Caco-2 (cell line): ENCODE results near the gene C20orf204. TPM values are rescaled to one million over a fixed set of nuclear protein-coding genes. Genes with fewer than 3 reads are reported as not detected.

ENCODE experiments used
- BruUV-seq: library from RNA; stranded (reverse); fragments of 400-500 nt; replicated peaks from 2 replicates; lab custom pipeline; 2021; lab: Mats Ljungman, UMichigan
- CTCF ChIA-PET: fragments of 300-600 bp; sonication (Branson Sonifier 250); formaldehyde crosslinking; loops from one replicate; lab custom pipeline; 2022; ENCODE audit warnings: antibody characterized with exemption; lab: Charles Lee
- POLR2A ChIA-PET: fragments of 300-600 bp; sonication (Branson Sonifier 250); formaldehyde crosslinking; loops from one replicate; lab custom pipeline; 2022; ENCODE audit warnings: antibody characterized with exemption; lab: Charles Lee
- DNase-seq, 2 experiments: peaks; one replicate each; pipeline versions ENCODE4 v3.0.0 to v3.0.0-alpha.2; 2020 to 2022
- H3K27me3 ChIP-seq: replicated peaks from 2 replicates; pipeline ENCODE4 v1.6.0; 2011; ENCODE audit warnings: low read length; ENCODE audit not compliant: control insufficient read depth, insufficient read depth
- H3K36me3 ChIP-seq: 2 replicates; pipeline ENCODE4 v1.5.1; 2011; ENCODE audit warnings: low read length; ENCODE audit not compliant: control insufficient read depth, insufficient read depth
- H3K4me1 ChIP-seq: fragments of 250-450 bp; sonication (Bioruptor Pico); 2 replicates; pipeline ENCODE4 v1.5.1; 2020; ENCODE audit warnings: mild to moderate bottlenecking
- H3K4me3 ChIP-seq: 2 replicates; pipeline ENCODE4 v1.5.1; 2011; ENCODE audit warnings: low read depth, mild to moderate bottlenecking, control low read depth, low read length
- H3K9me3 ChIP-seq: fragments of 250-450 bp; sonication (Bioruptor Pico); 2 replicates; pipeline ENCODE4 v1.5.1; 2020; ENCODE audit warnings: mild to moderate bottlenecking, moderate library complexity
- H3K27ac Mint-ChIP-seq: one replicate; pipeline ENCODE4 v1.8.0; 2022; ENCODE audit warnings: mixed read lengths; ENCODE audit not compliant: unreplicated experiment
- H3K27me3 Mint-ChIP-seq: one replicate; pipeline ENCODE4 v1.8.0; 2022; ENCODE audit warnings: mixed read lengths; ENCODE audit not compliant: insufficient read depth, unreplicated experiment
- H3K36me3 Mint-ChIP-seq: one replicate; pipeline ENCODE4 v1.8.0; 2022; ENCODE audit warnings: mild to moderate bottlenecking, mixed read lengths; ENCODE audit not compliant: insufficient read depth, unreplicated experiment
- H3K4me1 Mint-ChIP-seq: one replicate; pipeline ENCODE4 v1.8.0; 2022; ENCODE audit warnings: low read depth, mixed read lengths; ENCODE audit not compliant: unreplicated experiment
- H3K4me3 Mint-ChIP-seq: one replicate; pipeline ENCODE4 v1.8.0; 2022; ENCODE audit warnings: mild to moderate bottlenecking, moderate library complexity, mixed read lengths; ENCODE audit not compliant: unreplicated experiment
- H3K9me3 Mint-ChIP-seq: one replicate; pipeline ENCODE4 v1.8.0; 2022; ENCODE audit warnings: mixed read lengths; ENCODE audit not compliant: unreplicated experiment
- CTCF ChIP-seq, 2 experiments: fragments of 200-600 bp in 1 of 2; IDR thresholded peaks; 1 replicate in 1 of 2; 2 replicates in 1 of 2; pipeline versions ENCODE4 v1.5.1 to v1.8.0; 2011 to 2022; ENCODE audit warnings: antibody characterized with exemption in 1 of 2, control low read depth in 1 of 2, inconsistent platforms in 1 of 2, low read depth in 1 of 2, low read length in 1 of 2, mild to moderate bottlenecking in 1 of 2, moderate library complexity in 1 of 2; ENCODE audit not compliant: insufficient read depth in 1 of 2, severe bottlenecking in 1 of 2, unreplicated experiment in 1 of 2
- intact Hi-C: fragments of 100-400 bp; cut with micrococcal nuclease; formaldehyde crosslinking; loops from one replicate; pipeline ENCODE4 v1.10.0; 2022; ENCODE audit not compliant: unreplicated experiment
- total RNA-seq: library from RNA; stranded (reverse); gene quantifications from 2 replicates; pipeline ENCODE4 v1.2.3, GENCODE V29; 2022

Gene C20orf204
- total RNA-seq, 1 experiment from 2014 or later = 3.2 TPM

DNA sequence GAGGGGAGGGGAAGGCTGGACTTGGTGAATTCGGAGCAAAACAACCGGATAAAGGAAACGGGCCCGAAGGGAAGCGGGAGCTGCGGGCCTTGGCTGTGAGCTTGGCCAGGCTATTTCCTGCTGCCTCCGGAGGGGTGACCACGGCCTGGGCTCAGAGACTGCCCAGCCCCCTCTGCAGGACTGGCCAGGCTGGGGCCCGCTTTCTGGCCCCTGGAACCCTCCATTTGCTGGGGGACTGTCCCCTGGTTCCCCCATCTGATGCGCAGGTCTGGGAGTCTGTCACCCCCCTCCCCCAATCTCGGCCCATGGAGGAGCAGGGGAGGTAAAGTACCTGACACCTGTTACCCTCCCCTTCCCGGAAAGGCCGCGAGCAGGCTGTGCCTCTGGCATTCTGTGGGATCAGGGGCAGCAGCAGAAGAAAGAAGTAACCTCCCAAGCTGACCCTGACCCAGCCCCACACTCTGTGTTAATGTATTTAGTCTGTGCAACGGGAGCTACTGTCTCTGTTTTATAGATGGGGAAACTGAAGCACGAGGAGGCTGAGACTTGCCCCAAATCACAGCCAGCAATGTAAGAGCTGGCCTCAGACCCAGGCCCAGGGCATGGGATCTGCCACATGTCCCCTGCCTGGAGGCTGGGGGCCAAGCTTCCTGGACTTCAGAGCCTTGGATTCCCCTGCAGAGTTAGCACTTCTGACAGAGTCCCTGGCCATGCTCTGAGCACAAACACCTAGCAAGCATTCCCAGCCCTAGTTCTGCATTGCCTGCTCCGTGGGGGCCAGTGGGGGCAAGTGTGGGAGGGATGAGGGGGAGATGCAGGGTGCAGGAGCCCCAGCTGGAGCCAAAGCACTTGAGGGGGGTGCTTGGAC lies 3.5 kb downstream of the C20orf204 start:
- Mint-ChIP-seq H3K36me3 (peaks cover 46% of the 10 kb centered on the region), H3K9me3 (no peaks in the 10 kb centered on the region), H3K4me3 (peak overlapping the region; percentile 87), H3K27ac (no peak overlapping the region), H3K4me1 (no peaks in the 10 kb centered on the region), H3K27me3 (peaks cover 3% of the 10 kb centered on the region)
- POLR2A ChIA-PET = interaction anchor here (0.6 to 1.6 kb wide), 3 partner anchors 18 to 59 kb away, joined by 3 to 21 read pairs (median 4); partner anchors contain the start of genes PRPF6, SAMD10 and TCEA2
- peak overlapping the region; percentile 81 for H3K4me3 ChIP-seq
- TF ChIP-seq CTCF (IDR thresholded peaks at IDR 0.05; ENCODE audit: insufficient read depth in 1 of 2, low read depth in 1 of 2, low read length in 1 of 2, severe bottlenecking in 1 of 2, unreplicated experiment in 1 of 2) = no peak
- H3K27me3 ChIP-seq = no peaks in the 10 kb centered on the region
- intact Hi-C loops = loop anchor here (1.0 kb wide), 4 partner anchors 8 to 81 kb away; no protein-coding TSS in a partner anchor
- no TSS peak for BruUV-seq
- no peaks in the 10 kb centered on the region for H3K36me3 ChIP-seq
- H3K9me3 ChIP-seq = no peaks in the 10 kb centered on the region
- CTCF ChIA-PET = interaction anchor here (0.5 to 6.2 kb wide), 26 partner anchors 9 to 513 kb away, joined by 3 to 139 read pairs (median 8); partner anchors contain the start of genes LKAAEAR1, OPRL1, PRPF6 and PTK6
- DNase-seq = peak in 1 of 2 experiments; percentile 58
- peaks cover 26% of the 10 kb centered on the region for H3K4me1 ChIP-seq

- no peaks in the 10 kb centered on the region for H3K4me1 Mint-ChIP-seq
- intact Hi-C loops = no loop called here
- Histone ChIP-seq H3K4me3 (no peak overlapping the region), H3K36me3 (no peaks in the 10 kb centered on the region), H3K27me3 (no peaks in the 10 kb centered on the region), H3K9me3 (no peaks in the 10 kb centered on the region), H3K4me1 (peaks cover 26% of the 10 kb centered on the region)
- H3K27ac Mint-ChIP-seq = no peak overlapping the region
- H3K27me3 Mint-ChIP-seq = peaks cover 3% of the 10 kb centered on the region
- DNase-seq = no peak
- TF ChIP-seq CTCF (IDR thresholded peaks at IDR 0.05; ENCODE audit: insufficient read depth in 1 of 2, low read depth in 1 of 2, low read length in 1 of 2, severe bottlenecking in 1 of 2, unreplicated experiment in 1 of 2) = no peak
- ChIA-PET CTCF (interaction anchor here (0.5 to 6.2 kb wide), 10 partner anchors 12 to 502 kb away, joined by 4 to 139 read pairs (median 31); partner anchors contain the start of genes LKAAEAR1, PRPF6, PTK6 and SAMD10), POLR2A (no interaction called here)
- H3K4me3 Mint-ChIP-seq = peak overlapping the region; percentile 10
- H3K9me3 Mint-ChIP-seq = no peaks in the 10 kb centered on the region
- BruUV-seq = no TSS peak
- H3K36me3 Mint-ChIP-seq = peaks cover 37% of the 10 kb centered on the region
Measured at GRCh38 chr20:64040231-64041039, 4.5 kb downstream of the C20orf204 start.
